GM23338 (cell line): ENCODE data around the gene REEP6. TPM values are rescaled to one million over a fixed set of nuclear protein-coding genes. Genes with fewer than 3 reads are reported as not detected.

ENCODE experiments used
- ATAC-seq: fragments of 200-7000 bp; cut with Tn5 transposase; 3 replicates; pipeline ENCODE4 v1.9.1; 2020
- DNase-seq: peaks from one replicate; pipeline ENCODE4 v3.0.0-alpha.2; 2015; ENCODE audit warnings: low spot score
- H2AFZ ChIP-seq: fragments of 200-600 bp; sonication (generic); 2 replicates; pipeline ENCODE4 v1.8.0; 2016; ENCODE audit warnings: antibody characterized with exemption, mild to moderate bottlenecking, moderate library complexity
- H3F3A ChIP-seq: fragments of 200-600 bp; sonication (generic); replicated peaks from 2 replicates; pipeline ENCODE4 v1.8.0; 2017; ENCODE audit warnings: antibody characterized with exemption, mixed run types, low read depth
- H3K27ac ChIP-seq: fragments of 200-600 bp; sonication (generic); 2 replicates; pipeline ENCODE4 v1.6.1; 2016; ENCODE audit warnings: low read depth
- H3K27me3 ChIP-seq: fragments of 200-600 bp; sonication (generic); 2 replicates; pipeline ENCODE4 v1.8.0; 2016; ENCODE audit warnings: mild to moderate bottlenecking, mixed run types, moderate library complexity; ENCODE audit not compliant: insufficient read depth
- H3K36me3 ChIP-seq: fragments of 200-600 bp; sonication (generic); 2 replicates; pipeline ENCODE4 v1.8.0; 2016; ENCODE audit warnings: mild to moderate bottlenecking; ENCODE audit not compliant: insufficient read depth
- H3K4me1 ChIP-seq: fragments of 200-600 bp; sonication (generic); 2 replicates; pipeline ENCODE4 v1.8.0; 2016; ENCODE audit warnings: mild to moderate bottlenecking, moderate library complexity; ENCODE audit not compliant: insufficient read depth
- H3K4me2 ChIP-seq: fragments of 200-600 bp; sonication (generic); 2 replicates; pipeline ENCODE4 v1.7.1; 2017; ENCODE audit warnings: mixed run types
- H3K4me3 ChIP-seq: fragments of 200-600 bp; sonication (generic); 2 replicates; pipeline ENCODE4 v1.6.1; 2016; ENCODE audit warnings: mixed run types
- H3K79me2 ChIP-seq: fragments of 200-600 bp; sonication (generic); replicated peaks from 2 replicates; pipeline ENCODE4 v1.8.0; 2017; ENCODE audit warnings: mild to moderate bottlenecking; ENCODE audit not compliant: insufficient read depth
- H3K9me2 ChIP-seq: fragments of 200-600 bp; sonication (generic); 2 replicates; pipeline ENCODE4 v1.8.0; 2017; ENCODE audit not compliant: insufficient read depth
- H4K20me1 ChIP-seq: fragments of 200-600 bp; sonication (generic); replicated peaks from 2 replicates; pipeline ENCODE4 v1.8.0; 2017; ENCODE audit warnings: mild to moderate bottlenecking; ENCODE audit not compliant: insufficient read depth
- H3K27ac Mint-ChIP-seq: 2 replicates; pipeline ENCODE4 v1.8.0; 2020; ENCODE audit warnings: inconsistent platforms, mild to moderate bottlenecking, moderate library complexity, mixed read lengths
- H3K27me3 Mint-ChIP-seq: 3 replicates; pipeline ENCODE4 v1.8.0; 2022; ENCODE audit warnings: low read depth, mild to moderate bottlenecking, moderate library complexity, mixed read lengths, inconsistent platforms; ENCODE audit not compliant: insufficient read depth, poor library complexity
- H3K36me3 Mint-ChIP-seq: 3 replicates; pipeline ENCODE4 v1.8.0; 2021; ENCODE audit warnings: low read depth, mild to moderate bottlenecking, inconsistent platforms, moderate library complexity, mixed read lengths
- H3K4me1 Mint-ChIP-seq: 3 replicates; pipeline ENCODE4 v1.8.0; 2020; ENCODE audit warnings: mild to moderate bottlenecking, inconsistent platforms, mixed read lengths
- H3K4me3 Mint-ChIP-seq: 3 replicates; pipeline ENCODE4 v1.8.0; 2021; ENCODE audit warnings: moderate library complexity, mild to moderate bottlenecking, inconsistent platforms, mixed read lengths
- H3K9me3 Mint-ChIP-seq: 3 replicates; pipeline ENCODE4 v1.8.0; 2020; ENCODE audit warnings: moderate library complexity, mild to moderate bottlenecking, inconsistent platforms, mixed read lengths
- CREB1 ChIP-seq: fragments of 250-450 bp; sonication (Bioruptor Pico); IDR thresholded peaks from 2 replicates; pipeline ENCODE4 v1.5.0; 2020; ENCODE audit warnings: low read depth, mild to moderate bottlenecking, moderate library complexity
- ETS1 ChIP-seq: IDR thresholded peaks from 2 replicates; pipeline ENCODE4 v1.6.1; 2016; ENCODE audit warnings: antibody characterized with exemption
- EZH2 ChIP-seq: fragments of 200-600 bp; sonication (generic); IDR thresholded peaks from one replicate; pipeline ENCODE4 v1.8.0; 2017; ENCODE audit warnings: antibody characterized with exemption, mild to moderate bottlenecking, low read depth; ENCODE audit not compliant: unreplicated experiment
- NANOG ChIP-seq: IDR thresholded peaks from 2 replicates; pipeline ENCODE4 v1.6.1; 2016; ENCODE audit warnings: antibody characterized with exemption, borderline replicate concordance
- POLR2AphosphoS5 ChIP-seq: IDR thresholded peaks from 2 replicates; pipeline ENCODE4 v1.6.1; 2016; ENCODE audit warnings: antibody characterized with exemption, low read depth
- polyA plus RNA-seq: library from polyadenylated mRNA; unstranded; fragments of >200 nt; fragmentation: Nextera tagmentation; extraction: Ambion mirVana; gene quantifications from 2 replicates; pipeline ENCODE4 v1.2.1, GENCODE V29; 2016
- total RNA-seq: library from RNA; depleted of rRNA; stranded (reverse); fragments of >200 nt; shearing (Covaris generic); gene quantifications from 2 replicates; pipeline ENCODE4 v1.2.3, GENCODE V29; 2014
- TF ChIP-seq, protein P1 (sequence below): fragments of 250-450 bp; sonication (Bioruptor Pico); IDR thresholded peaks from 2 replicates; pipeline ENCODE4 v1.5.0; 2020; ENCODE audit warnings: mild to moderate bottlenecking, moderate library complexity

REEP6 gene
- total and polyA plus RNA-seq, 2 experiments from 2014 or later, result 15.2 to 20.0 TPM

- Histone ChIP-seq H3K9me2 (no peaks in the 10 kb centered on the region), H3K36me3 (no peaks in the 10 kb centered on the region), H3K4me1 (0 out of 2 replicates have a peak, but pooled peaks cover 2% of the 10 kb centered on the region), H3K27ac (0 out of 2 replicates have a peak overlapping the region, but pooled peaks have one; percentile 77), H4K20me1 (no peaks in the 10 kb centered on the region), H3K4me3 (peak overlapping the region; percentile 90), H3F3A (peaks cover 12% of the 10 kb centered on the region; the same call in 1 of the 2 replicates), H2AFZ (peak overlapping the region; percentile 87), H3K4me2 (peak overlapping the region; percentile 87), H3K79me2 (no peaks in the 10 kb centered on the region), H3K27me3 (peaks cover 15% of the 10 kb centered on the region)
- peaks cover 2% of the 10 kb centered on the region for H3K4me1 Mint-ChIP-seq
- ATAC-seq (peak; percentile 77), DNase-seq (peak; percentile 98)
- H3K27me3 Mint-ChIP-seq, result peaks cover 36% of the 10 kb centered on the region
- peak overlapping the region; percentile 95 for H3K4me3 Mint-ChIP-seq
- no peak for TF ChIP-seq EZH2
- TF ChIP-seq ETS1, result no peak
- TF ChIP-seq, protein P1, sequence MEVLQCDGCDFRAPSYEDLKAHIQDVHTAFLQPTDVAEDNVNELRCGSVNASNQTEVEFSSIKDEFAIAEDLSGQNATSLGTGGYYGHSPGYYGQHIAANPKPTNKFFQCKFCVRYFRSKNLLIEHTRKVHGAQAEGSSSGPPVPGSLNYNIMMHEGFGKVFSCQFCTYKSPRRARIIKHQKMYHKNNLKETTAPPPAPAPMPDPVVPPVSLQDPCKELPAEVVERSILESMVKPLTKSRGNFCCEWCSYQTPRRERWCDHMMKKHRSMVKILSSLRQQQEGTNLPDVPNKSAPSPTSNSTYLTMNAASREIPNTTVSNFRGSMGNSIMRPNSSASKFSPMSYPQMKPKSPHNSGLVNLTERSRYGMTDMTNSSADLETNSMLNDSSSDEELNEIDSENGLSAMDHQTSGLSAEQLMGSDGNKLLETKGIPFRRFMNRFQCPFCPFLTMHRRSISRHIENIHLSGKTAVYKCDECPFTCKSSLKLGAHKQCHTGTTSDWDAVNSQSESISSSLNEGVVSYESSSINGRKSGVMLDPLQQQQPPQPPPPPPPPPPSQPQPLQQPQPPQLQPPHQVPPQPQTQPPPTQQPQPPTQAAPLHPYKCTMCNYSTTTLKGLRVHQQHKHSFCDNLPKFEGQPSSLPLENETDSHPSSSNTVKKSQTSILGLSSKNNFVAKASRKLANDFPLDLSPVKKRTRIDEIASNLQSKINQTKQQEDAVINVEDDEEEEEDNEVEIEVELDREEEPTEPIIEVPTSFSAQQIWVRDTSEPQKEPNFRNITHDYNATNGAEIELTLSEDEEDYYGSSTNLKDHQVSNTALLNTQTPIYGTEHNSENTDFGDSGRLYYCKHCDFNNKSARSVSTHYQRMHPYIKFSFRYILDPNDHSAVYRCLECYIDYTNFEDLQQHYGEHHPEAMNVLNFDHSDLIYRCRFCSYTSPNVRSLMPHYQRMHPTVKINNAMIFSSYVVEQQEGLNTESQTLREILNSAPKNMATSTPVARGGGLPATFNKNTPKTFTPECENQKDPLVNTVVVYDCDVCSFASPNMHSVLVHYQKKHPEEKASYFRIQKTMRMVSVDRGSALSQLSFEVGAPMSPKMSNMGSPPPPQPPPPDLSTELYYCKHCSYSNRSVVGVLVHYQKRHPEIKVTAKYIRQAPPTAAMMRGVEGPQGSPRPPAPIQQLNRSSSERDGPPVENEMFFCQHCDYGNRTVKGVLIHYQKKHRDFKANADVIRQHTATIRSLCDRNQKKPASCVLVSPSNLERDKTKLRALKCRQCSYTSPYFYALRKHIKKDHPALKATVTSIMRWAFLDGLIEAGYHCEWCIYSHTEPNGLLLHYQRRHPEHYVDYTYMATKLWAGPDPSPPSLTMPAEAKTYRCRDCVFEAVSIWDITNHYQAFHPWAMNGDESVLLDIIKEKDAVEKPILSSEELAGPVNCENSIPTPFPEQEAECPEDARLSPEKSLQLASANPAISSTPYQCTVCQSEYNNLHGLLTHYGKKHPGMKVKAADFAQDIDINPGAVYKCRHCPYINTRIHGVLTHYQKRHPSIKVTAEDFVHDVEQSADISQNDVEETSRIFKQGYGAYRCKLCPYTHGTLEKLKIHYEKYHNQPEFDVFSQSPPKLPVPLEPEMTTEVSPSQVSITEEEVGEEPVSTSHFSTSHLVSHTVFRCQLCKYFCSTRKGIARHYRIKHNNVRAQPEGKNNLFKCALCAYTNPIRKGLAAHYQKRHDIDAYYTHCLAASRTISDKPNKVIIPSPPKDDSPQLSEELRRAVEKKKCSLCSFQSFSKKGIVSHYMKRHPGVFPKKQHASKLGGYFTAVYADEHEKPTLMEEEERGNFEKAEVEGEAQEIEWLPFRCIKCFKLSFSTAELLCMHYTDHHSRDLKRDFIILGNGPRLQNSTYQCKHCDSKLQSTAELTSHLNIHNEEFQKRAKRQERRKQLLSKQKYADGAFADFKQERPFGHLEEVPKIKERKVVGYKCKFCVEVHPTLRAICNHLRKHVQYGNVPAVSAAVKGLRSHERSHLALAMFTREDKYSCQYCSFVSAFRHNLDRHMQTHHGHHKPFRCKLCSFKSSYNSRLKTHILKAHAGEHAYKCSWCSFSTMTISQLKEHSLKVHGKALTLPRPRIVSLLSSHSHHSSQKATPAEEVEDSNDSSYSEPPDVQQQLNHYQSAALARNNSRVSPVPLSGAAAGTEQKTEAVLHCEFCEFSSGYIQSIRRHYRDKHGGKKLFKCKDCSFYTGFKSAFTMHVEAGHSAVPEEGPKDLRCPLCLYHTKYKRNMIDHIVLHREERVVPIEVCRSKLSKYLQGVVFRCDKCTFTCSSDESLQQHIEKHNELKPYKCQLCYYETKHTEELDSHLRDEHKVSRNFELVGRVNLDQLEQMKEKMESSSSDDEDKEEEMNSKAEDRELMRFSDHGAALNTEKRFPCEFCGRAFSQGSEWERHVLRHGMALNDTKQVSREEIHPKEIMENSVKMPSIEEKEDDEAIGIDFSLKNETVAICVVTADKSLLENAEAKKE (CRISPR knock-in tag), result no peak
- TF ChIP-seq CREB1 (CRISPR knock-in tag), result peak; percentile 87
- TF ChIP-seq POLR2AphosphoS5, result peak; percentile 66
- TF ChIP-seq NANOG, result no peak
- H3K9me3 Mint-ChIP-seq, result peaks cover 11% of the 10 kb centered on the region; the same call in 2 of the 3 replicates
- H3K27ac Mint-ChIP-seq, result peak overlapping the region; percentile 97
- no peaks in the 10 kb centered on the region for H3K36me3 Mint-ChIP-seq
Measured at GRCh38 chr19:1507763-1508506, 17.0 kb downstream of the REEP6 start.
